Measurements from ENCODE around the gene FXYD6. TPM values are rescaled to one million over a fixed set of nuclear protein-coding genes. Genes with fewer than 3 reads are reported as not detected.

The FXYD6 gene
- total and polyA plus RNA-seq, 2 of the 8 experiments (the other 6 are each of a cell fraction or from before 2014, with no cell fraction given): 44.6 to 117 TPM

GRCh38 chr11:117876341-117877119 is at the start of gene FXYD6 (continued):
- TF ChIP-seq CEBPB (IDR thresholded peaks at IDR 0.05; ENCODE audit: low read depth, low read length) (no peak), RFX5 (IDR thresholded peaks at IDR 0.05; ENCODE audit: borderline replicate concordance, low read depth, low read length) (no peak), TEAD4 (IDR thresholded peaks at IDR 0.05; ENCODE audit: low read depth, low read length) (no peak), PHF8 (conservative IDR thresholded peaks at IDR 0.05; ENCODE audit: low read depth, low read length) (peak; percentile 74), MAX (IDR thresholded peaks at IDR 0.05) (0 out of 2 replicates have a peak, but pooled peaks have one; percentile 11), SAP30 (IDR thresholded peaks at IDR 0.05; ENCODE audit: insufficient read depth, insufficient replicate concordance, low read length) (peak; percentile 78), POU5F1 (IDR thresholded peaks at IDR 0.05; ENCODE audit: low read depth, low read length) (no peak), RBBP5 (IDR thresholded peaks at IDR 0.05; ENCODE audit: borderline replicate concordance, low read depth, low read length) (0 out of 2 replicates have a peak, but pooled peaks have one; percentile 39), TAF1 (IDR thresholded peaks at IDR 0.05; ENCODE audit: low read depth, low read length) (0 out of 2 replicates have a peak, but pooled peaks have one; percentile 50), SIX5 (IDR thresholded peaks at IDR 0.05; ENCODE audit: low read depth, low read length) (no peak)
- TF ChIP-seq, protein P1, sequence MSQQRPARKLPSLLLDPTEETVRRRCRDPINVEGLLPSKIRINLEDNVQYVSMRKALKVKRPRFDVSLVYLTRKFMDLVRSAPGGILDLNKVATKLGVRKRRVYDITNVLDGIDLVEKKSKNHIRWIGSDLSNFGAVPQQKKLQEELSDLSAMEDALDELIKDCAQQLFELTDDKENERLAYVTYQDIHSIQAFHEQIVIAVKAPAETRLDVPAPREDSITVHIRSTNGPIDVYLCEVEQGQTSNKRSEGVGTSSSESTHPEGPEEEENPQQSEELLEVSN (IDR thresholded peaks at IDR 0.05): peak; percentile 7; the same call in 1 of the 2 replicates
